Suppressor macrophage (primary cell): Measurements from ENCODE around the gene GARRE1.

Source experiments
- DNase-seq, 4 experiments: peaks; one replicate each; pipeline ENCODE4 v3.0.0-alpha.2; 2020 to 2022

The GARRE1 gene

GRCh38 chr19:34298891-34299520 is 44.7 kb downstream of the GARRE1 start:
- DNase-seq = no peak

- DNase-seq = no peak
These were observed 45.2 kb downstream of the GARRE1 start for GRCh38 chr19:34299576-34299975.

DNA sequence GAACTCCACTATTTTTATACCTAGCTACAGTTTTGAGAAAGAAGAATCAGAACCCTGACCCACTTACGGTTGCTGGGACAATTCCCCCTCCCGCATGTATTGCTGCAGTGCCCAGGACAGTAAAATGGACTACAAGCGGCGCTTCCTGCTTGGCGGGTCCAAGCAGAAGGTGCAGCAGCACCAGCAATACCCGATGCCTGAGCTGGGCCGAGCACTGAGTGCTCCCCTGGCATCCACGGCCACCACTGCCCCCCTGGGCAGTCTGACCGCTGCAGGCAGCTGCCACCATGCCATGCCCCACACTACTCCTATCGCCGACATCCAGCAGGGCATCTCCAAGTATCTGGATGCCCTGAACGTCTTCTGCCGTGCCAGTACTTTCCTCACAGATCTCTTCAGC is 46.0 kb downstream of the GARRE1 start:
- DNase-seq = no peak

DNA sequence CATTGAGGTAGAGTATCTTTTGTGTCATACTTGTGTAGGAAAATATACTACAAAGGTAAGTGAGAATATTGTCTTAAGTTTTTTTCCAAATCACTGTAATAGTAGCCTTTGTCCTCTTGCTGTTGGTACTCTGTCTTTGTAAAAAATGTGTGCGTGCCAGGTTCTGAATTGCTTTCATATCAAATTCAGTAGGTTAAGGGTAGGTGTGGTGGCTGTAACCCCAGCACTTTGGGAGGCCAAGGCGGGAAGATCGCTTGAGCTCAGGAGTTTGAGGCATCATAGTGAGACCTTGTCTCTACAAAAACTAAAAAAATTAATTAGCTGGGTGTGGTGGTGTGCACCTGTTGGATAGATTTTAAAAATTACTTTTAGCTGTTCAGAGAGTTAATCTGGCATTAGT is 46.6 kb downstream of the GARRE1 start:
- no peak for DNase-seq
